ENCODE measurements around the gene HESX1. TPM values are rescaled to one million over a fixed set of nuclear protein-coding genes. Genes with fewer than 3 reads are reported as not detected.

Gene HESX1
- total RNA-seq, 4 donors from 2014 or later = 0.30 to 3.7 (median 1.6) TPM

- intact Hi-C loops (cut with DNase I; ENCODE audit: low total_unique reads) = no loop called here
- 94 to 98% methylated on average over 2 of the region's 2 CpGs for WGBS, 2 donors
- no peak for TF ChIP-seq CTCF (IDR thresholded peaks at IDR 0.05)
- no peak for DNase-seq (ENCODE audit: low spot score in 2 of 2)
- no peak overlapping the region for H3K4me3 ChIP-seq (ENCODE audit: low read depth, poor library complexity, severe bottlenecking)
Measured at GRCh38 chr3:57206423-57206822, 6.6 kb upstream of the HESX1 start.

GRCh38 chr3:57194641-57195040 lies 5.1 kb downstream of the HESX1 start:
- intact Hi-C loops (cut with DNase I; ENCODE audit: low total_unique reads) = no loop called here
- H3K4me3 ChIP-seq (ENCODE audit: low read depth, poor library complexity, severe bottlenecking) = no peak overlapping the region
- no peak for DNase-seq (ENCODE audit: low spot score in 2 of 2)
- WGBS, 2 donors = 93 to 97% methylated on average over 4 of the region's 4 CpGs
- TF ChIP-seq POLR2A (IDR thresholded peaks at IDR 0.05) = no peak
- no peak for TF ChIP-seq CTCF (IDR thresholded peaks at IDR 0.05)

GRCh38 chr3:57192028-57192427 lies 7.8 kb downstream of the HESX1 start:
- intact Hi-C loops (cut with DNase I; ENCODE audit: low total_unique reads) = no loop called here
- no peak for DNase-seq (ENCODE audit: low spot score in 2 of 2)
- TF ChIP-seq POLR2A (IDR thresholded peaks at IDR 0.05) (no peak), CTCF (IDR thresholded peaks at IDR 0.05) (no peak)
- WGBS, 2 donors = 94 to 98% methylated on average over 3 of the region's 3 CpGs
- H3K4me3 ChIP-seq (ENCODE audit: low read depth, poor library complexity, severe bottlenecking) = no peak overlapping the region

GRCh38 chr3:57184526-57184925 lies 15.3 kb downstream of the HESX1 start:
- H3K4me3 ChIP-seq (ENCODE audit: low read depth, poor library complexity, severe bottlenecking) = no peak overlapping the region
- WGBS, 2 donors = 29 to 36% methylated on average over 6 of the region's 6 CpGs
- no peak for DNase-seq (ENCODE audit: low spot score in 2 of 2)
- TF ChIP-seq CTCF (IDR thresholded peaks at IDR 0.05) (no peak), POLR2A (IDR thresholded peaks at IDR 0.05) (no peak)
- intact Hi-C loops (cut with DNase I; ENCODE audit: low total_unique reads) = no loop called here

- intact Hi-C loops (cut with DNase I; ENCODE audit: low total_unique reads) = no loop called here
- DNase-seq (ENCODE audit: low spot score in 2 of 2) = no peak
- WGBS, 2 donors = 51 to 61% methylated on average over 5 of the region's 5 CpGs
- no peak overlapping the region for H3K4me3 ChIP-seq (ENCODE audit: low read depth, poor library complexity, severe bottlenecking)
- TF ChIP-seq POLR2A (IDR thresholded peaks at IDR 0.05) = no peak
- no peak for TF ChIP-seq CTCF (IDR thresholded peaks at IDR 0.05)
Measured at GRCh38 chr3:57179580-57180410, 20.0 kb downstream of the HESX1 start.

- no peak overlapping the region for H3K4me3 ChIP-seq (ENCODE audit: low read depth, poor library complexity, severe bottlenecking)
- 81 to 91% methylated on average over 1 of the region's 1 CpG for WGBS, 2 donors
- no peak for TF ChIP-seq CTCF (IDR thresholded peaks at IDR 0.05)
- no peak for TF ChIP-seq POLR2A (IDR thresholded peaks at IDR 0.05)
- DNase-seq (ENCODE audit: low spot score in 2 of 2) = no peak
- intact Hi-C loops (cut with DNase I; ENCODE audit: low total_unique reads) = no loop called here
Measured at GRCh38 chr3:57176045-57176444, 23.7 kb downstream of the HESX1 start.

Data from lower leg skin (tissue), 4 donors.